Smooth muscle cell (in vitro differentiated cells): Measurements from ENCODE around the gene GRXCR2. TPM values are rescaled to one million over a fixed set of nuclear protein-coding genes. Genes with fewer than 3 reads are reported as not detected.
"Not testable (repeated sequence)": the region's sequence is repeated elsewhere in the genome, so short reads cannot be mapped to it uniquely, and the experiment has no call there.

ENCODE experiments used
- DNase-seq: peaks from one replicate; lab custom pipeline; 2025; ENCODE audit not compliant: unreplicated experiment; lab: John Stamatoyannopoulos, UW
- H2AFZ ChIP-seq: fragments of 200-600 bp; sonication (generic); 2 replicates; pipeline ENCODE4 v1.6.0; 2016; ENCODE audit warnings: antibody characterized with exemption, low read depth, mild to moderate bottlenecking
- H3F3A ChIP-seq: fragments of 200-600 bp; sonication (generic); 2 replicates; pipeline ENCODE4 v1.6.0; 2017; ENCODE audit warnings: antibody characterized with exemption, low read depth
- H3K27ac ChIP-seq: fragments of 200-600 bp; sonication (generic); 2 replicates; pipeline ENCODE4 v1.5.1; 2016; ENCODE audit warnings: low read depth, mild to moderate bottlenecking
- H3K27me3 ChIP-seq: fragments of 200-600 bp; sonication (generic); 2 replicates; pipeline ENCODE4 v1.6.1; 2016; ENCODE audit warnings: low read depth, mild to moderate bottlenecking
- H3K36me3 ChIP-seq: fragments of 200-600 bp; sonication (generic); 2 replicates; pipeline ENCODE4 v1.5.1; 2016; ENCODE audit warnings: low read depth
- H3K4me1 ChIP-seq: fragments of 200-600 bp; sonication (generic); 2 replicates; pipeline ENCODE4 v1.5.1; 2016; ENCODE audit warnings: low read depth
- H3K4me2 ChIP-seq: fragments of 200-600 bp; sonication (generic); 2 replicates; pipeline ENCODE4 v1.6.0; 2016; ENCODE audit warnings: mild to moderate bottlenecking
- H3K4me3 ChIP-seq: fragments of 200-600 bp; sonication (generic); 2 replicates; pipeline ENCODE4 v1.5.1; 2016; ENCODE audit warnings: mild to moderate bottlenecking
- H3K79me2 ChIP-seq: fragments of 200-600 bp; sonication (generic); 2 replicates; pipeline ENCODE4 v1.6.0; 2016; ENCODE audit warnings: low read depth, mild to moderate bottlenecking
- H3K9ac ChIP-seq: fragments of 200-600 bp; sonication (generic); 2 replicates; pipeline ENCODE4 v1.6.0; 2016; ENCODE audit warnings: low read depth
- H3K9me3 ChIP-seq: fragments of 200-600 bp; sonication (generic); replicated peaks from 2 replicates; pipeline ENCODE4 v1.5.1; 2016; ENCODE audit warnings: low read depth
- H4K20me1 ChIP-seq: fragments of 200-600 bp; sonication (generic); 2 replicates; pipeline ENCODE4 v1.6.0; 2016; ENCODE audit warnings: low read depth
- WGBS: methylation state at CpG from one replicate; pipeline ENCODE4 v1.1.7; 2016; ENCODE audit warnings: low lambda C conversion rate; 5-methylcytosine and 5-hydroxymethylcytosine counted together
- polyA plus RNA-seq: library from polyadenylated mRNA; unstranded; fragments of >200 nt; fragmentation: Nextera tagmentation; extraction: Ambion mirVana; gene quantifications from 2 replicates; pipeline ENCODE4 v1.2.1, GENCODE V29; 2016
- total RNA-seq: library from RNA; depleted of rRNA; stranded (reverse); fragments of >200 nt; gene quantifications from 2 replicates; pipeline ENCODE4 v1.2.3, GENCODE V29; 2014
- TF ChIP-seq, protein P1 (sequence below): fragments of 200-600 bp; sonication (generic); IDR thresholded peaks from 2 replicates; pipeline ENCODE4 v1.5.1; 2017; ENCODE audit warnings: borderline replicate concordance, mild to moderate bottlenecking, antibody characterized with exemption; ENCODE audit not compliant: insufficient read depth, poor library complexity, severe bottlenecking

GRXCR2 gene
- total and polyA plus RNA-seq, 2 experiments from 2014 or later, result not detected

DNA sequence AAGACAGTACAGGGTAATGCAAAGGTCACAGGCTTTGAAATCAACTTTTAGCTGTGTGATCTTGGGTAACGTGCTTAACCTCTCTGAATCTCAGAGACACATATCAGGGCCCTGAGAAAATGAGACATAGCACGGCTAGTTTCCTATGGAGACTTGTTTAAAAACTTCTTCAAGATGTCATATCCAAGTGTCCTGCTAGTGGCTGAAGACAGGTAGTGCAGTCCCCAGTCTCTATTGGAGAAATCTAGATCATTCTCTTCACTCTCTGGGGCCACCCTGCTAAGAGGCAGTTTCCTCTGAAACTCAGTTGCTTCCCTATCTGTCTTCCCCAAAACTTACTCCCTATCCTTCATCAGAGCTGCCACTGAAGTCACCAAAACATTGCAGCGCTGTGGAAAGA is 30.3 kb upstream of the GRXCR2 start:
- Histone ChIP-seq H3K79me2 (no peaks in the 10 kb centered on the region), H3K36me3 (no peaks in the 10 kb centered on the region), H3K27me3 (peaks cover 3% of the 10 kb centered on the region), H3F3A (no peaks in the 10 kb centered on the region), H3K9me3 (no peaks in the 10 kb centered on the region), H3K4me2 (no peak overlapping the region), H4K20me1 (no peaks in the 10 kb centered on the region), H2AFZ (no peak overlapping the region), H3K4me3 (no peak overlapping the region), H3K9ac (no peak overlapping the region), H3K27ac (no peak overlapping the region), H3K4me1 (no peaks in the 10 kb centered on the region)
- TF ChIP-seq, protein P1, sequence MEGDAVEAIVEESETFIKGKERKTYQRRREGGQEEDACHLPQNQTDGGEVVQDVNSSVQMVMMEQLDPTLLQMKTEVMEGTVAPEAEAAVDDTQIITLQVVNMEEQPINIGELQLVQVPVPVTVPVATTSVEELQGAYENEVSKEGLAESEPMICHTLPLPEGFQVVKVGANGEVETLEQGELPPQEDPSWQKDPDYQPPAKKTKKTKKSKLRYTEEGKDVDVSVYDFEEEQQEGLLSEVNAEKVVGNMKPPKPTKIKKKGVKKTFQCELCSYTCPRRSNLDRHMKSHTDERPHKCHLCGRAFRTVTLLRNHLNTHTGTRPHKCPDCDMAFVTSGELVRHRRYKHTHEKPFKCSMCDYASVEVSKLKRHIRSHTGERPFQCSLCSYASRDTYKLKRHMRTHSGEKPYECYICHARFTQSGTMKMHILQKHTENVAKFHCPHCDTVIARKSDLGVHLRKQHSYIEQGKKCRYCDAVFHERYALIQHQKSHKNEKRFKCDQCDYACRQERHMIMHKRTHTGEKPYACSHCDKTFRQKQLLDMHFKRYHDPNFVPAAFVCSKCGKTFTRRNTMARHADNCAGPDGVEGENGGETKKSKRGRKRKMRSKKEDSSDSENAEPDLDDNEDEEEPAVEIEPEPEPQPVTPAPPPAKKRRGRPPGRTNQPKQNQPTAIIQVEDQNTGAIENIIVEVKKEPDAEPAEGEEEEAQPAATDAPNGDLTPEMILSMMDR, result peak; percentile 9
- WGBS, result 93% methylated on average over 3 of the region's 3 CpGs
- no peak for DNase-seq

DNA sequence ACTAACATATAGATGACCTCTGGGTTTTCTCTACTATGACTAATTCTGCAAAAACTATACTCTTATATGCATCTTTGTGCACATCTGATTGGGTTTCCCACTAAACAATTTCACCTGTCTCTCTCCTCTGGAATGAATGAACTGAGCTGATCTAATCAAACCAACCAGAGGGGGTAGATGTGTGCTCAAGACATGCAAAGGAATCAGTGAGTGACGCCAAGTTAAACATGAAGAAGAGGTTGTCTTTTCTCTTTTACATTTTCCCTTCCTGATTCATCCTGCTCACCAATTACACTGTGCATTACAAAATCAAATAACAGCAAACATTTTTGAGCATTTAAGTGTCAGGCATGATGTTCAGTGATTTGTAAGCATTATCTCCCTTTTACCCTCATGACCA is 29.6 kb upstream of the GRXCR2 start:
- no peaks in the 10 kb centered on the region for H3K79me2 ChIP-seq
- no peaks in the 10 kb centered on the region for H3F3A ChIP-seq
- H3K27me3 ChIP-seq, result no peaks in the 10 kb centered on the region
- TF ChIP-seq, protein P1, result no peak
- DNase-seq, result no peak
- H3K4me3 ChIP-seq, result no peak overlapping the region
- H3K9me3 ChIP-seq, result no peaks in the 10 kb centered on the region
- WGBS, result 100% methylated on average over 1 of the region's 1 CpG
- no peak overlapping the region for H2AFZ ChIP-seq
- H3K27ac ChIP-seq, result no peak overlapping the region
- no peak overlapping the region for H3K4me2 ChIP-seq
- no peaks in the 10 kb centered on the region for H4K20me1 ChIP-seq
- no peaks in the 10 kb centered on the region for H3K4me1 ChIP-seq
- H3K9ac ChIP-seq, result no peak overlapping the region
- no peaks in the 10 kb centered on the region for H3K36me3 ChIP-seq

DNA sequence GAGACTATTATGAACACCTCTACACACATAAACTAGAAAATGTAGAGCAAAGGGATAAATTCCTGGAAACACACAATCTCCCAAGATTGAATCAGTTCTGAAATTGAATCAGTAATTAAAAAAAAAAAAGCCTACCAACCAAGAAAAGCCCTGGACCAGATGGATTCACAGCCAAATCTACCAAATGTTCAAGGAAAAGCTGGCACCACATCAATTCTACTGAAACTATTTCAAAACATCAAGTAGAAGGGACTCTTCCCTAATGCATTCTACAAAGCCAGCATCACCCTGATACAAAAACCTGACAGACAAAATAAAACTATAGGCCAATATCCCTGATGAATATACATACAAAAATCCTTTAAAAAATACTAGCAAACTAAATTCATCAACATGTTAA is 25.4 kb upstream of the GRXCR2 start:
- DNase-seq, result no peak
- Histone ChIP-seq H4K20me1 (no peaks in the 10 kb centered on the region), H3K27ac (no peak overlapping the region), H3F3A (no peaks in the 10 kb centered on the region), H3K9me3 (no peaks in the 10 kb centered on the region), H3K36me3 (no peaks in the 10 kb centered on the region), H3K4me3 (no peak overlapping the region), H3K9ac (no peak overlapping the region), H3K4me2 (no peak overlapping the region), H3K79me2 (no peaks in the 10 kb centered on the region), H3K4me1 (no peaks in the 10 kb centered on the region), H3K27me3 (no peaks in the 10 kb centered on the region), H2AFZ (no peak overlapping the region)
- TF ChIP-seq, protein P1, result no peak

DNA sequence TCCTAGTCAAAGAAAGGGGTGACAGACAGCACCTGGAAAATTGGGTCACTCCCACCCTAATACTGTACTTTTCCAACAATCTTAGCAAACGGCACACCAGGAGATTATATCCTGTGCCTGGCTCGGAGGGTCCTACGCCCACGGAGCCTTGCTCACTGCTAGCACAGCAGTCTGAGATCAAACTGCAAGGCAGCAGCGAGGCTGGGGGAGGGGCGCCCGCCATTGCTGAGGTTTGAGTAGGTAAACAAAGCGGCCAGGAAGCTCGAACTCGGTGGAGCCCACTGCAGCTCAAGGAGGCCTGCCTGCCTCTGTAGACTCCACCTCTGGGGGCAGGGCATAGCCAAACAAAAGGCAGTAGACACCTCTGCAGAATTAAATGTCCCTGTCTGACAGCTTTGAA is 18.6 kb upstream of the GRXCR2 start:
- not testable (repeated sequence) for H3K36me3 ChIP-seq, H2AFZ ChIP-seq, H3K27ac ChIP-seq, H3F3A ChIP-seq, H3K9ac ChIP-seq, H3K4me1 ChIP-seq, DNase-seq, H4K20me1 ChIP-seq, H3K27me3 ChIP-seq, H3K4me3 ChIP-seq, H3K9me3 ChIP-seq, H3K4me2 ChIP-seq, H3K79me2 ChIP-seq
- 90% methylated on average over 10 of the region's 10 CpGs for WGBS
